ENCODE measurements around the gene PSMA2.

The PSMA2 gene

DNA sequence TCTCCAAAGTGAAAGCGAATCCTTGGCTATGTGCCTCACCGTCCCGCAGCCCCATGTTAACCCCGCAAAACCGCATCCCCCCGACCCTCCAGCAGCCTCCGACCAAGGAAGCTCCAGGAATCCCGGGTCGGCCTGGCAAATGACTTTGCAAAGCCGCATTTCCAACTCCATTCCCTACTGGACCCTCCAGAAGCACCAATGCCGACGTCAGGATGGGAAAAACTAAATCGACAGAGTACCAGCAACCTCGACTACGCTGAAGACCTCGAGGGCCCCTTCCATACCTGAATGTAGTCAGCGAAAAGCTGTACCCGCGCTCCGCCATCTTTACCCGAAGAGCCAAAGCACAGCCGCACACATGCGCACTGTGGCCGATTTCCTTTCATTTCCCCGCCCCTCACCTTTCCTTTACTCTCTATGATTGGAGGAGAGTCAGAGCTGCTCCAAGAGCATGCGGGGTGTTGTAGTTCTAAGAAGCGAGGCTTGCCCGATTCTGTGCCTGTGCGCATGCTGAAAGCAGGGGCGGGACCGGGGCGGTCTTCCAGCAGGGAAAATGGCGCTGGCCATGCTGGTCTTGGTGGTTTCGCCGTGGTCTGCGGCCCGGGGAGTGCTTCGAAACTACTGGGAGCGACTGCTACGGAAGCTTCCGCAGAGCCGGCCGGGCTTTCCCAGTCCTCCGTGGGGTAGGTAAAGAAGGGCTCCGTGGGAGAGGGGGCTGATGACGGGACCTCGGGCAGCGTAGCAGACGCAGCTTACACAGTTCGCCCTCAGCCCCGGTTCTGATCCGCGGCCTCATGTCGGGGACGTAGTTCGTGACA is at the start of gene PSMA2, which contains the start of gene MRPL32:
Gene PSMA2, minus strand, starts transcription at position 341 of the 818 bp plus-strand sequence. Its CDS starts 16 bp downstream, at position 325.
Gene MRPL32, plus strand, starts transcription at position 543 of the 818 bp plus-strand sequence. Its CDS starts 11 bp downstream, at position 554.
- DNase-seq (ENCODE audit: low spot score), result peak; percentile 97

DNA sequence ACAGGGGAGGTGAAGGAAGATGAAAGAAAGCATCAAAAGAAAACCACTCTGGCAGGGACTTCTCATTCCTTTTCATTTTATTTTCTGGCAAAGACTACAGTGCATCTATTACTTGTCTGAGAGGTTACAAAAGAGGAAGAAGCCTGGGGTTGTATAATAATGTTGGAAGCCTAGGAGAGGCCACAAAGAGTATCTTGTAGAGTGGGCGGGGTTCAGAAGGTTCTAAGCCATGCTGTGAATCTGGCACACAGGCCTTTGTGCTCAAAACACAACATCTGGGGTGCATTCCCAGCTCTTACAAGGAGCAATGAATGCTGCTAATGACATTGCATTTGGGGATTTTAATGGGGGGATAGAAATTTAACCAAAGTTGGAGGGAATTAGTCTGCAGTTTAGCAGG is 49.6 kb upstream of the PSMA2 start:
- no peak for DNase-seq (ENCODE audit: low spot score)

- no peak for DNase-seq (ENCODE audit: low spot score)
Observed at GRCh38 chr7:42980514-42980913, 48.5 kb upstream of the PSMA2 start.

- no peak for DNase-seq (ENCODE audit: low spot score)
Observed at GRCh38 chr7:42980084-42980483, 48.1 kb upstream of the PSMA2 start.

DNA sequence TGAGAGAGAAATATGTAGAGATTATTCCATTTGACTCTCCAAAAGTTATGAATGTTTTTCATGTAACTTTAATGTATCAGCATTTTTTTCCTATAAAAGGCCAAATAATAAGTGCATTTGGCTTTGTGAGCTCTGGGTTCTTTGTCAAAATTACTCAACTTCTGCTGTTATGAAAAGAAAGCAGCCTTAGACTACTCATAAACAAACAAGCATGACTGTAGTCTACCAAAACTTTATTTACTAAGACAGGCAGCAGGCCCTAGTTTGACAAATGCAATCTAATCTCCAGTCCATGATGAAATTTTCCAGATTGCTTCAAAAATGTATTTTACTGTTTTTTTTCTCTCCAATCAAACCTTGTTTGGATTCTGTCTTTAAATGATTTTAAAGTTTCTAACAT is 46.5 kb upstream of the PSMA2 start:
- DNase-seq (ENCODE audit: low spot score), result no peak

- no peak for DNase-seq (ENCODE audit: low spot score)
Observed at GRCh38 chr7:42976371-42976770, 44.4 kb upstream of the PSMA2 start.

- no peak for DNase-seq (ENCODE audit: low spot score)
Observed at GRCh38 chr7:42972699-42973500, 40.9 kb upstream of the PSMA2 start.

DNA sequence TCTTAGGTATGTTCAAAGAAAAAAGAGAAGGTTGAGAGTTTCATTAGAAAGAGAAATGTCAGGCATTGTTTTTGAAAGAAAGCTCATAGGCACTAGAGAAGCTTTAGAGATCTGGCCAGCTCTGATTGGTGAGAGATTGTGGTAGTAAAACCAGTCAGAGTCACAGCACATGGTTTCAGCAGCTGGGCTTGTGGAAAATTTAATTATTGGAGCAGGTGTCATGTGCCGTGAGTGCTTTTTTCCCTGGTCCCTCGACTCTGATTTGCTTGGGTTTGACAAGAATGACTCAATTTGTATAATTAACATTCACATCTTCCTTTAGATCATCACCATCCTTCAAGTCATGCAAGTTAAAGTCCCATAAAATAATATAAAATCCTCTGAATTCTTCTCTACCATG is 35.4 kb upstream of the PSMA2 start:
- no peak for DNase-seq (ENCODE audit: low spot score)

DNA sequence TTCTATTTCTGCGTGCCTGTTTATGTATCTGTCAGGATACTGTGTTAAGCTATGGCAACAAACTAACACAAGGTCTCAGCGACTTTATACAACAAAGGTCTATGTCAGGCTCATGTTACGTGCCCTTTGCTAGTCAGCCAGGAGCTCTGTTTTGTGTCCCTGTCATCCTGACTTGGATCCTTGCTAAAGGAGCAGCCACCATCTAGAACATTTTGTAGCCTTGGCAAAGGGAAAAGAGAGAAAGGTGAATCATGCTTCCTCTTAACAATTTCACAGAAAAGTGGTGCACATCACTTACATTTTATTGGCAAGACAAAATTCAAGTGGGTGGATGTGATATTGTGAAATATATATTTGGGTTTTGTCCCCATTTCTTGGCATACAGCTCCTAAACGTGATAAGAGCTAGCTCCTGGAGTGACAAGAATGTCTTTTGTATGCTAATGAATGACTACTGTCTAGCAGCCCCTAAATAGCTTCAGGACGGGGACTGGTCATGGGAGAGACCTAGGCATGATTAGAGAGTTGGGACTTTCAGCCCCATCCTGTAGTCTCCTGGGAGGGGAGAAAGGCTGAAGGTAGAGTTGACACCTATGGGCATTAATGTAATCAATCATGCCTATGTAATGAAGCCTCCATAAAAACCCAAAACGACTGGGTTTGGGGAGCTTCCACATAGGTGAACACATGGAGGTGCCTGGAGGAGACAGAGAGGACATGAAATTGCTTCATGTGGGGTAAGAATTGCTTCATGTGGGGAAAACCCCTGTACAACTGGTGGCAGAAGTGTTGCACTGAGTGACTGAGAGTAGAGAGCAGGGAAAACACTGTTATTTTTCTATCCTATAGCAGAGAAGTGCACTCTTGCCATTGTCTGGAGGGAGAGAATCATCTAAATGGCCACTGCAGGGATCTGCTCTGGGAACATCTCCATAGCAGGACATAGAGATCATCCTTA is 33.2 kb upstream of the PSMA2 start:
- peak; percentile 6 for DNase-seq (ENCODE audit: low spot score)

GRCh38 chr7:42964293-42964692 is 32.3 kb upstream of the PSMA2 start:
- no peak for DNase-seq (ENCODE audit: low spot score)

DNA sequence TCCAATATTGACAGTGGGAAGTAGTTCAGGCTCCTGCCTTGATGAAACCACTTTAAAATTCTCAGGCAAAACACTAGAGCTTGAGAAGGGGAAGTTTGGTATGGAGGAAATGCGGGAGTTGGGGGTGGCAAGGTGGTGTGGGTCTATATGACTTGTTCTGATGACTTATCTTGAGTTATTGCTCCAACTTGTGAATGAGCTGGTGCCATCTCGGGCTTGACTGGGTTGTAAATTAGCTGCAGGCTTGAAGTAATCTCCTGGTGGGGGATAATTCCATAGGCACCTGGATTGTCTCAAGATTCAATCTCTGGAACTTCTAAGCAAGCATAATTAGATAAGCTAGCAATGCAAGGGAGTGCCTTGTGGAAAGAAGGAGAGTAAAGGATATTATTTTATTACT is 29.2 kb upstream of the PSMA2 start:
- no peak for DNase-seq (ENCODE audit: low spot score)

DNA sequence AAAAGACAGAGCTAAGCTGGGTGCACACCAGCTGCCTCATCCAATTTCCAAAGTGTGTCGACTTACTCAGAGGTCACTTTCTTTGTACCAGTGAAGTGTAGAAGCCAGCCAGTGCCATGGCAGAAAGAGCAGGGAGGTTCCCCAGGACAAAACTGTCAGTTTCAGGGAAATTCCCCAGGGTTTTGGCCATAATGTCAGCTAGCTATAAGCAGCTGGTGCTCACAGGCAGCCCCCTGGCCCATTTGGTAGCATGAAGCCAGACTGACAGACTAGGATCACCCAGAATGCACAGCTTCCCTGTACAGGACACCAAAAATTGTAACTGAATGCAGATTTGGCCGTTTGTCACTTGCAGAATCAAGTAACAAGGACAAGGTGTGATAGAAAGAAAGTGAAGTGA is 28.8 kb upstream of the PSMA2 start:
- DNase-seq (ENCODE audit: low spot score), result no peak

DNA sequence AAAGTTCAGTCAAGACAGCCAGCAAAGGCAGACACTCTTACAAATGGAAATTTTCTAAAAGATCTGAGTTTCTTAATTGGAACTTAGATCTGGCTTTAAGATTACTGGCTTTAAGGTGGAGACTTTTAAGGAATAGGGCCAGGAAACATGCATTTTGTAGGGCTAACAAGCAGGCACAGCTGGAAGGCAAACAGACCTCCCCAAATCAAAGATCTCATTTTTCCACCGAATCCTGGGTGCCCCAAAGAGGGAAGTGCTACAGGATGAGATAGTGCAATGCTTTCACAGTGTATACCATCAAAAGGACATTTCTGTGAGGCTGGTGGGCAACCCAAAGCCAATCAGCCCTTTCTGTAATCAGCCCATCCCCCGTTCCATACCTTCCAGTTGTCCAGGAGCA is 27.6 kb upstream of the PSMA2 start:
- no peak for DNase-seq (ENCODE audit: low spot score)

DNA sequence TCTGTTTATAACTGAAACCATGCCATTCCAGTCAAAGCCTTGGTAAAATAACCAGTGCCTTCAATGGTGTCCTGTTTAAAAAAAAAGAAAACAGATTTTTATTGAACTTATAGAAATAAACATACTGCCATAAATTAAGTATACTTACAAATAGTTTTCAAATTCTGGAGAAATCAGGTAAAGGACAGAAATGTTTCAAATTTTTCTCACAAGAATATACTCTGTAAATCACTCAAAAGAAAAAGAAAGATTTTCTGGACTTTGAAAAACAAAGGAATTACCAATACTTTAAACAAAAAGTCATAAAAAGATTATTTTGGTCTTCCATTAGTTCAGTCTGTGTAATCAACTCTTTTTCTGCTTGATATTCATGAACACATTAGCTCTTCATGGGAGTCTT is 24.1 kb upstream of the PSMA2 start:
- DNase-seq (ENCODE audit: low spot score), result no peak

DNA sequence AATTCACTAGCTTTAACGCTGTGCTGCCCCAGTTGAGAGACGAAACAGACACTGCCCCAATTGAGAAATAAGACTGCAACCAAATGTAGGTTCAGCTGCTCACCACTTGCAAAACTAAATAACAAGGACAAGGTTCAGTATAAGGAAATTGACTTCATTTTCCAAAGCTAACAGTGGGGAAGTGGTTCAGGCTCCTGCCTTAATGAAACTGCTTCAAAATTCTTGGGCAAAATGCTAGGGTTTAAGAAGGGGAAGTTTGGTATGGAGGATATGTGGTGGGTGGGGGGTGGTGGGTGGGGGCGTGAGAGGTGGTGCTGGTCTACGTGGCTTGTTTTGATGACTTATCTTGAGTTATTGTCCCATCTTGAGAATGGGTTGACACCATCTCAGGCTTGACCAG is 22.0 kb upstream of the PSMA2 start:
- DNase-seq (ENCODE audit: low spot score), result no peak

DNA sequence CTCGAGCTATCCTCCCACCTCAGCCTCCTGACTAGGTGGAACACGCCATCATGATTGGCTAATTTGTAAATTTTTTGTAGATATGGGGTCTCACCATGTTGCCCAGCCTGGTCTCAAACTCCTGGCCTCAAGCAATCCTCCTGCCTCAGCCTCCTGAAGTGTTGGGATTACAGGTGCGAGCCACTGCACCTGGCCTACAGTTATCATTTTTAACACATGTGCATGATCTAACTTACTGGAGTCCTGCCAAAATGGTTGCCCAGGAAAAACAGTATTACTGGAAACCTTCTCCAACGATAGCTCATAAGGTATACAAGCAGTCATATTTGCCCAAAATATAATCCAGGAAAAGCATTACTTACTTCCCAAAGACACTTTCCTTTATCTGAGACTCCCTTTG is 20.4 kb upstream of the PSMA2 start:
- DNase-seq (ENCODE audit: low spot score), result no peak

GRCh38 chr7:42950417-42950816 is 18.4 kb upstream of the PSMA2 start:
- DNase-seq (ENCODE audit: low spot score), result no peak

DNA sequence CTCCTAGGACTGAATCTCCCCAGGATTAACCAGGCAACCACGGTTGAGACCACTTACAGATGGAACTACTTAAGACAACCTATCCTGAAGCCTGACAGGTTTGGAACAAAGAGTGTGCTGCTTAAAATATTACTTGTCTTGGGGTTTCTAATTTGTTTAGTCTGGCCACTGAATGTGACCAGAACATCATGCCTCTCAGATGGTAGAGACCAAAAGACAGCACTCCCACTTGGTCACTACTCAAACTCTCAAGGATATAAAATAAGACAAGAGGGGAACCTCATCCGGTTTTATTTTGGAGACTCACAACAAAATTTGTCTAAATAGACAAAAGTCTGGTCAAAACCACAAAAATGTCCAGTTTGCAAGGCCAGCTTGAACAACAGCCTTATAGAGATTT is 15.5 kb upstream of the PSMA2 start:
- no peak for DNase-seq (ENCODE audit: low spot score)

GRCh38 chr7:42946627-42946950 is 14.6 kb upstream of the PSMA2 start:
- no peak for DNase-seq (ENCODE audit: low spot score)

DNA sequence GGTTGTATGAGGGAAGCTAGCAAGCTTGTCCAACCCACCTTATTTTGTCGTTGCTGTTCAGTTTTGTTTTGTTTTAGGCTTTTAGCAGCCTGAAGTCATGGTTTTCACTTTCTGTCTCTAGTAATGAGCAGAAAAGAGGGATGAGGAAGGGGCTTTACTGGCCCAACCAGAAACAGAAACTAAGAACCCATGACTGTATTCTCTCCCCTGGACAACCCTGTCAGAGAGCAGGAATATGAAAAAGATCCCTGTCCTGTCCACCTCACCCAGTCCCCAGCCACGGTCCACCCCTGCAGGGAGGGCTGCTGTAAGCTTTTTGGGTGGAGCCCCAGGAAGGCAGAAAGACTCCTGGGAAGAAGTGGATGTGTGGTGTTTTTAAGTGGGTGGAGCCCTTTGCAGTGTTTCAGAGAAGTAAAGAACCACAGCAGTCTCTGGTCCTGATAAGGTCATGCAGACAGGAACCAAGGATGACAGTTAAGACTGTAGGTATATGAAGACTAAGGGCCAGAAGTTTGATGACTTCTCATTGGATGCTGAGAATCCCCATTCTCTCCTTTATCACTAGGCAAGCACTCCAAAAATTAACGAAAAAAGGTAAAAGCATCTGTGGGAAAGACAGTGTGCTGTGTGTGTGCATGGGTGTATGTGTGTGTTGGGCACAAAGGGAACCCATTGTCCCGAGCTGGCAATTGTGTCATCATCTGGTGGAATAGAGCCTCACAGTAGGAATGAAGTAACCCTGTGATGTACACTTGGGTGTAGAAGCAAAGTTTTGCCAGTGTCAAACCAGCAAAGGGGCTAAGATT is 14.1 kb upstream of the PSMA2 start:
- no peak for DNase-seq (ENCODE audit: low spot score)
